GM10266 (cell line): ENCODE measurements around the gene LRRC27.

Source experiments
- DNase-seq: peaks from one replicate; pipeline ENCODE4 v3.0.0; 2012; ENCODE audit errors: extremely low spot score
- CTCF ChIP-seq: IDR thresholded peaks from 2 replicates; pipeline ENCODE4 v1.5.1; 2012; ENCODE audit warnings: mild to moderate bottlenecking, low read depth; ENCODE audit not compliant: control insufficient read depth, insufficient read depth; ENCODE audit errors: missing control alignments

LRRC27 gene

DNA sequence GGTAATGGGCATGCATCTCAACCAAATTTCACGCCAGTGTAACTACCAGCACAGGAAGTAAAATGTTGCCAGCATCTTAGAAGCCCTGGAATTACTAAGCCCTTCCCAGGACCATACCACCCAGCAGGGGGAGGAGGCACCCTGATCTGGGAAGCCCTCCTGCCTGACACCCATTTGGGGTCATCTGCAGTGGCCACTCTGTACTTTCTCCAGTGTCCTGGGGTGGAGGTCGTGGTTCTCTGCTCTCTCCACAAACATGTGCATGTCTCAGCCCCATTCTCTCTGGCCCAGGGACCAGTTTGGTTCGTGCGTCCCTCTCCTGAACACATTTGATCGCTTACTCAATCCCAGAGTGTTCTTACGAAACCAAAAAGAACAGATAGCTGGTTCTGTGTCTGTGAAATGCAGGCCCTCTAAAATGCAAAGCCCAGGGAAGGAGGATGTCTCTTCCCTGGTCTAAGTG is 9.4 kb upstream of the LRRC27 start:
- DNase-seq, result no peak

GRCh38 chr10:132324186-132324585 is 7.8 kb upstream of the LRRC27 start:
- no peak for DNase-seq
- TF ChIP-seq CTCF, result no peak

More for the DNA sequence above, 9.4 kb upstream of the LRRC27 start:
- TF ChIP-seq CTCF, result no peak

- no peak for TF ChIP-seq CTCF
- no peak for DNase-seq
Measured at GRCh38 chr10:132326344-132326889, 5.6 kb upstream of the LRRC27 start.

DNA sequence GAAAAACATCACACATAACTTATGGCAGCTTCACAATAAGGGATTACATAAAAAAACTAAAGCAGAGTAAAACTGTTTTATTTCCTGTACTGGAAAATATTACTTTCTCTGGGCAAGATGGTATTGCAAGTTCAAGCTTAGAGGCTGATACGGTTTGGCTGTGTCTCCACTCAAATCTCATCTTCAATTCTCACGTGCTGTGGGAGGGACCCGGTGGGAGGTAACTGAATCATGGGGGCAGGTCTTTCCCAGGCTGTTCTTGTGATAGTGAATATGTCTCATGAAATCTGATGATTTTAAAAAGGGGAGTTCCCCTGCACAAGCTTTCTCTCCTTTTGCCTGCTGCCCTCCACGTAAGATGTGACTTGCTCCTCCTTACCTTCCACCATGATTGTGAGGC is 5.1 kb upstream of the LRRC27 start:
- TF ChIP-seq CTCF, result no peak
- no peak for DNase-seq

DNA sequence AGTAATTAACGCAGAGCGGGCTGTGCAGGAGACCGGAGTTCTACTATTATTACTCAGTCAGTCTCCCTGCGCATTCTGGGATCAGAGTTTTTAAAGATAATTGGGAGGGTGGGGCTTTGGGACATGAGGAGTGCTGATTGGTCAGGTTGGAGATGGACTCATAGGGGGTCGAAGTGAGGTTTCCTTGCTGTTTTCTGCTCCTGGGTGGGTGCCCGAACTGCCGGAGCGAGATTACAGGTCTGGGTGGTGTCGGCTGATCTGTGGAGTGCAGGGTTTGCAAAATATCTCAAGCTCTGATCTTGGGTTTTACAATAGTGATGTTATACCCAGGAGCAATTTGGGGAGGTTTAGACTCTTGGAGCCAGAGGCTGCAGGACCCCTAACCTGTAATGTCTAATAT is 3.9 kb upstream of the LRRC27 start:
- DNase-seq, result no peak
- no peak for TF ChIP-seq CTCF

- no peak for DNase-seq
- no peak for TF ChIP-seq CTCF
Measured at GRCh38 chr10:132328738-132329137, 3.3 kb upstream of the LRRC27 start.

DNA sequence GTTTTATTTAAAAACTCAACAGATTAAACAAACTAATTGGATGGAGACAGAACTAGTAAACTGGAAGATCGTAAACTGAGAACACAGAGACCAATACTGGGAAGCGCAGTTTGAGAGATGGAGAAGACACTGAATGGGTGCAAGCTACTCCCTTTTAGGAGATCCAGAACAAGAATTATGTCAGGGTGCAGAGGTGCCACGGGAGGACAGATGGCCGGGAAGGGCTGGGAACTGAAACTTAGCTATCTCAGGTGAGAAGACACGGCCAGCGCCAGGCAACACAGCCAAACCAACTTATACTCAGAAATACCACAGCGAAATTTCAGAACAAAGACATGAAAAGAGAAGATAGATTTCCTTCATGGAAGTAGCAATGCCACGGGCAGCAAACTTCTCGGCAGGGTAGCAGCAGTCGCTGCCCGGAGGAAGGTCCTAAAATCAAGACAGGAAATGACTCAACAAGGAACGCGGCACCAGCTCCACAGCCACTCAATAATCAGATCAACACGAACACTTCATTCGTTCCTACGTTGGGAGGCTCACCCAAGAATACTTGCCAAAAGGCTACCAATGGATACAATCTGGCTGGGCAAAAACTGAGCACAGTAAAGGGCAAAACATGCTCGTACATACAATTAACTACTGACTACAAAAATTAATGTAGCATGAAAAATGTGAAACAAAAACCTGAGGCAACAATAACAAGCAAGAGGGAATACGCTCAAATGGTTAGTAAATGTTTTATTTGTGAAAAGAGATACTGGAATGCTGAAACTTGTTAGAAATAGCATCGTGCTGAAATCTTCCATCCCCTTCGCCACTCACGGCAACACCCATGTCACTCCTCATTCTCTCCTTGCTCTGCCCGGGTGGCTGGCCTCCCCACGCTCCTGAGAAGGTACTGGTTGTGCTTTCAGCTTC is 2.2 kb upstream of the LRRC27 start:
- no peak for TF ChIP-seq CTCF
- DNase-seq, result no peak
